Testis (tissue), 3 donors: Measurements from ENCODE around the gene P2RY11. TPM values are rescaled to one million over a fixed set of nuclear protein-coding genes. Genes with fewer than 3 reads are reported as not detected.

Experiments
- DNase-seq: peaks from one replicate; pipeline ENCODE4 v3.0.0-alpha.2; 2019
- H3K27ac ChIP-seq, 2 donors: fragments of 200-600 bp; sonication (generic); one replicate each; pipeline ENCODE4 v1.5.1; 2019
- H3K27me3 ChIP-seq: fragments of 200-600 bp; sonication (generic); one replicate; pipeline ENCODE4 v1.5.1; 2019
- H3K36me3 ChIP-seq: fragments of 200-600 bp; sonication (generic); one replicate; pipeline ENCODE4 v1.5.1; 2017; ENCODE audit warnings: low read depth; ENCODE audit errors: missing control alignments
- H3K4me1 ChIP-seq: fragments of 200-600 bp; sonication (generic); one replicate; pipeline ENCODE4 v1.5.1; 2019
- H3K4me3 ChIP-seq, 2 donors: fragments of 200-600 bp; sonication (generic); one replicate each; pipeline ENCODE4 v1.5.1; 2017 to 2019
- H3K9me3 ChIP-seq: fragments of 200-600 bp; sonication (generic); one replicate; pipeline ENCODE4 v1.5.1; 2017
- CTCF ChIP-seq, 3 experiments: fragments of 450-650 bp in 2 of 3; fragments of 200-600 bp in 1 of 3; sonication (generic) in 1 of 3; IDR thresholded peaks; one replicate each; pipeline ENCODE4 v1.5.1; 2016 to 2019; ENCODE audit warnings: antibody characterized with exemption in 3 of 3, mild to moderate bottlenecking in 2 of 3, moderate library complexity in 1 of 3
- POLR2A ChIP-seq: fragments of 450-650 bp; IDR thresholded peaks from one replicate; pipeline ENCODE4 v1.6.1; 2017; ENCODE audit warnings: antibody characterized with exemption, mild to moderate bottlenecking, moderate library complexity
- WGBS, 2 donors: methylation state at CpG; one replicate each; pipeline ENCODE4 v1.1.5; 2018; 5-methylcytosine and 5-hydroxymethylcytosine counted together
- intact Hi-C: fragments of 100-400 bp; cut with DNase I; formaldehyde crosslinking; loops from one replicate; pipeline ENCODE4 v1.15.1; 2023; ENCODE audit warnings: low total_unique reads
- polyA plus RNA-seq: library from polyadenylated mRNA; stranded (reverse); fragments of 350-450 nt; fragmentation: Illumina TruSeq; extraction: RNeasy Lipid Tissue Mini Kit (QIAGEN cat#74804); gene quantifications from one replicate; pipeline ENCODE4 v1.2.3, GENCODE V29; 2014; ENCODE audit warnings: low read depth, low replicate concordance; ENCODE audit not compliant: insufficient read depth
- total RNA-seq, 2 donors: library from RNA; depleted of rRNA; stranded (reverse); fragments of >200 nt; gene quantifications; one replicate each; pipeline ENCODE4 v1.2.3, GENCODE V29; 2016

Gene P2RY11
- total and polyA plus RNA-seq, 3 donors from 2014 or later, result 16.3 to 27.8 (median 25.0) TPM

GRCh38 chr19:10142701-10143375 lies 31.3 kb downstream of the P2RY11 start:
- DNase-seq, result no peak
- no peaks in the 10 kb centered on the region for H3K9me3 ChIP-seq
- no peak overlapping the region for H3K4me3 ChIP-seq
- 89 to 94% methylated on average over 15 of the region's 15 CpGs for WGBS, 2 donors
- TF ChIP-seq CTCF (IDR thresholded peaks at IDR 0.05) (no peak), POLR2A (no peak)
- H3K36me3 ChIP-seq, result no peaks in the 10 kb centered on the region
- no peaks in the 10 kb centered on the region for H3K27me3 ChIP-seq
- H3K4me1 ChIP-seq, result no peaks in the 10 kb centered on the region
- intact Hi-C loops, result no loop called here
- no peak overlapping the region for H3K27ac ChIP-seq

- 89 to 93% methylated on average over 10 to 11 of the region's 11 CpGs for WGBS, 2 donors
- H3K4me3 ChIP-seq, result no peak overlapping the region
- TF ChIP-seq CTCF (IDR thresholded peaks at IDR 0.05) (no peak), POLR2A (no peak)
- H3K27me3 ChIP-seq, result no peaks in the 10 kb centered on the region
- DNase-seq, result no peak
- H3K27ac ChIP-seq, result no peak overlapping the region
- intact Hi-C loops, result no loop called here
- no peaks in the 10 kb centered on the region for H3K36me3 ChIP-seq
- no peaks in the 10 kb centered on the region for H3K9me3 ChIP-seq
- H3K4me1 ChIP-seq, result no peaks in the 10 kb centered on the region
Measured at GRCh38 chr19:10143681-10144080, 32.2 kb downstream of the P2RY11 start.

- Histone ChIP-seq H3K4me1 (no peaks in the 10 kb centered on the region), H3K4me3 (no peak overlapping the region), H3K36me3 (no peaks in the 10 kb centered on the region), H3K27me3 (no peaks in the 10 kb centered on the region), H3K9me3 (no peaks in the 10 kb centered on the region), H3K27ac (no peak overlapping the region)
- DNase-seq, result no peak
- no peak for TF ChIP-seq POLR2A
- TF ChIP-seq CTCF (IDR thresholded peaks at IDR 0.05), result no peak
- intact Hi-C loops, result no loop called here
- WGBS, 2 donors, result 94 to 95% methylated on average over 7 to 10 of the region's 10 CpGs
Measured at GRCh38 chr19:10144361-10144760, 32.9 kb downstream of the P2RY11 start.

GRCh38 chr19:10145031-10145430 lies 33.5 kb downstream of the P2RY11 start:
- H3K27me3 ChIP-seq, result no peaks in the 10 kb centered on the region
- no peaks in the 10 kb centered on the region for H3K36me3 ChIP-seq
- DNase-seq, result no peak
- no peaks in the 10 kb centered on the region for H3K4me1 ChIP-seq
- WGBS, 2 donors, result 94 to 99% methylated on average over 7 to 10 of the region's 10 CpGs
- H3K27ac ChIP-seq, result no peak overlapping the region
- intact Hi-C loops, result no loop called here
- no peaks in the 10 kb centered on the region for H3K9me3 ChIP-seq
- TF ChIP-seq POLR2A (no peak), CTCF (IDR thresholded peaks at IDR 0.05) (no peak)
- H3K4me3 ChIP-seq, result no peak overlapping the region

- H3K27me3 ChIP-seq, result no peaks in the 10 kb centered on the region
- no peak for DNase-seq
- no peaks in the 10 kb centered on the region for H3K4me1 ChIP-seq
- 93 to 95% methylated on average over 9 to 14 of the region's 14 CpGs for WGBS, 2 donors
- TF ChIP-seq CTCF (IDR thresholded peaks at IDR 0.05) (no peak), POLR2A (no peak)
- intact Hi-C loops, result no loop called here
- no peak overlapping the region for H3K4me3 ChIP-seq
- no peak overlapping the region for H3K27ac ChIP-seq
- no peaks in the 10 kb centered on the region for H3K9me3 ChIP-seq
- H3K36me3 ChIP-seq, result no peaks in the 10 kb centered on the region
Measured at GRCh38 chr19:10146142-10146541, 34.6 kb downstream of the P2RY11 start.
